Trophoblast cell (in vitro differentiated cells and primary cell): ENCODE results near the gene SGCD.

Experiments
- DNase-seq, 2 donors: peaks; one replicate each; pipeline ENCODE4 v3.0.0-alpha.2; 2016
- H2AFZ ChIP-seq: 2 replicates; pipeline ENCODE4 v1.6.1; 2013; ENCODE audit warnings: low read length, moderate library complexity, mild to moderate bottlenecking; ENCODE audit not compliant: insufficient read depth, poor library complexity
- H2AK5ac ChIP-seq: 2 replicates; pipeline ENCODE4 v1.6.1; 2013; ENCODE audit warnings: mild to moderate bottlenecking, low read length
- H2BK120ac ChIP-seq: 2 replicates; pipeline ENCODE4 v1.6.1; 2013; ENCODE audit warnings: low read length, mild to moderate bottlenecking, moderate library complexity; ENCODE audit not compliant: insufficient read depth, poor library complexity
- H2BK12ac ChIP-seq: 2 replicates; pipeline ENCODE4 v1.6.1; 2013; ENCODE audit warnings: mild to moderate bottlenecking, low read length, moderate library complexity
- H2BK5ac ChIP-seq: 2 replicates; pipeline ENCODE4 v1.6.1; 2013; ENCODE audit warnings: low read length, low read depth, moderate library complexity, mild to moderate bottlenecking; ENCODE audit not compliant: poor library complexity
- H3K14ac ChIP-seq: 2 replicates; pipeline ENCODE4 v1.6.1; 2013; ENCODE audit warnings: mild to moderate bottlenecking, low read length
- H3K18ac ChIP-seq: 2 replicates; pipeline ENCODE4 v1.6.1; 2013; ENCODE audit warnings: mild to moderate bottlenecking, low read length
- H3K23ac ChIP-seq: 2 replicates; pipeline ENCODE4 v1.6.1; 2013; ENCODE audit warnings: low read length
- H3K27ac ChIP-seq: 2 replicates; pipeline ENCODE4 v1.5.1; 2013; ENCODE audit warnings: low read depth, mild to moderate bottlenecking, inconsistent platforms, low read length, moderate library complexity
- H3K27me3 ChIP-seq: 2 replicates; pipeline ENCODE4 v1.6.1; 2013; ENCODE audit warnings: inconsistent platforms, mild to moderate bottlenecking, low read length, moderate library complexity; ENCODE audit not compliant: insufficient read depth
- H3K36me3 ChIP-seq, 2 experiments: 1 replicate in 1 of 2; 2 replicates in 1 of 2; pipeline ENCODE4 v1.6.1; 2013; ENCODE audit warnings: low read length in 2 of 2, mild to moderate bottlenecking in 2 of 2, moderate library complexity in 1 of 2; ENCODE audit not compliant: insufficient read depth in 2 of 2, control insufficient read depth in 1 of 2
- H3K4ac ChIP-seq: 2 replicates; pipeline ENCODE4 v1.6.1; 2013; ENCODE audit warnings: low read depth, mild to moderate bottlenecking, low read length, moderate library complexity
- H3K4me1 ChIP-seq, 2 experiments: 1 replicate in 1 of 2; 2 replicates in 1 of 2; pipeline ENCODE4 v1.6.1; 2013; ENCODE audit warnings: low read length in 2 of 2, mild to moderate bottlenecking in 2 of 2, moderate library complexity in 1 of 2; ENCODE audit not compliant: insufficient read depth in 2 of 2, control insufficient read depth in 1 of 2
- H3K4me2 ChIP-seq: 2 replicates; pipeline ENCODE4 v1.6.1; 2013; ENCODE audit warnings: inconsistent platforms, mild to moderate bottlenecking, low read length, moderate library complexity
- H3K4me3 ChIP-seq: 2 replicates; pipeline ENCODE4 v1.5.1; 2013; ENCODE audit warnings: mild to moderate bottlenecking, low read depth, low read length, inconsistent platforms
- H3K79me1 ChIP-seq: one replicate; pipeline ENCODE4 v1.6.1; 2013; ENCODE audit warnings: low read length
- H3K79me2 ChIP-seq: 2 replicates; pipeline ENCODE4 v1.6.1; 2013; ENCODE audit warnings: low read length, mild to moderate bottlenecking; ENCODE audit not compliant: control insufficient read depth, insufficient read depth, poor library complexity
- H3K9ac ChIP-seq: 2 replicates; pipeline ENCODE4 v1.6.1; 2013; ENCODE audit warnings: mild to moderate bottlenecking, low read length
- H3K9me3 ChIP-seq: 2 replicates; pipeline ENCODE4 v1.6.1; 2013; ENCODE audit warnings: low read depth, mild to moderate bottlenecking, control low read depth, inconsistent platforms, low read length; ENCODE audit not compliant: insufficient read depth
- H4K12ac ChIP-seq: 2 replicates; pipeline ENCODE4 v1.6.1; 2013; ENCODE audit warnings: low read depth, mild to moderate bottlenecking, low read length, moderate library complexity
- H4K8ac ChIP-seq: 2 replicates; pipeline ENCODE4 v1.6.1; 2013; ENCODE audit warnings: low read depth, mild to moderate bottlenecking, low read length, moderate library complexity
- H4K91ac ChIP-seq: one replicate; pipeline ENCODE4 v1.6.1; 2013; ENCODE audit warnings: low read depth, mild to moderate bottlenecking, low read length, moderate library complexity
- WGBS: extraction: QIAGEN DNeasy Blood & Tissue Kit; methylation state at CpG from one replicate; pipeline ENCODE4 v1.1.7; 2013; ENCODE audit warnings: missing lambda C conversion rate; ENCODE audit not compliant: insufficient read length, insufficient coverage; ENCODE audit errors: extremely low coverage; 5-methylcytosine and 5-hydroxymethylcytosine counted together

Gene SGCD

DNA sequence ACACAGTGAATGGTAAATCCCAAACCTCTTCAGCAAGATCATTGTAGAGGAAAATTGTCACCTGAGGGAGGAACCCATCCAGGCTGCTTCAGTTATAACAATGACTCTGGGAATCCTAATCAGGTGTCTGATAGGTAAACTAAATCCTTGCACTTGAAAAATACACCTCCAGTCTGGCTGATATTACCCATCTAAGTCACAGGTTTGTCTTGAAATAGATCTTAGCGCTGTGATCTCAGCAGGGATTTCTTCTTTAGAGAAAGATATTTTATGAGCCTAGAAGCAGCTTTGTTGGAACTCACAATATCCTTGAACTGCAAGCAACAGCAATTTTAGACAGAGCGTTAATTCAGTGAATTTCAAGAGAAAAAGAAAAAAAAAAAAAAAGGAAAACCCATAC is 149.7 kb downstream of the SGCD start:
- H3K23ac ChIP-seq: no peak overlapping the region
- no peak overlapping the region for H3K18ac ChIP-seq
- no peaks in the 10 kb centered on the region for H3K36me3 ChIP-seq
- no peak overlapping the region for H3K4me2 ChIP-seq
- no peak overlapping the region for H4K91ac ChIP-seq
- H3K4ac ChIP-seq: no peak overlapping the region
- no peak overlapping the region for H2AFZ ChIP-seq
- H3K79me1 ChIP-seq: no peaks in the 10 kb centered on the region
- no peak overlapping the region for H3K4me3 ChIP-seq
- H2BK12ac ChIP-seq: no peak overlapping the region
- H3K27ac ChIP-seq: no peak overlapping the region
- WGBS: no CpG with 5 or more reads among the region's 2 CpGs
- H2BK120ac ChIP-seq: no peak overlapping the region
- no peaks in the 10 kb centered on the region for H3K4me1 ChIP-seq
- H4K12ac ChIP-seq: no peak overlapping the region
- H4K8ac ChIP-seq: no peak overlapping the region
- H2BK5ac ChIP-seq: no peak overlapping the region
- no peak overlapping the region for H3K14ac ChIP-seq
- H2AK5ac ChIP-seq: no peak overlapping the region
- DNase-seq: no peak
- no peak overlapping the region for H3K9ac ChIP-seq
- H3K9me3 ChIP-seq: peaks cover under 1% of the 10 kb centered on the region
- H3K27me3 ChIP-seq: no peaks in the 10 kb centered on the region
- H3K79me2 ChIP-seq: no peaks in the 10 kb centered on the region

DNA sequence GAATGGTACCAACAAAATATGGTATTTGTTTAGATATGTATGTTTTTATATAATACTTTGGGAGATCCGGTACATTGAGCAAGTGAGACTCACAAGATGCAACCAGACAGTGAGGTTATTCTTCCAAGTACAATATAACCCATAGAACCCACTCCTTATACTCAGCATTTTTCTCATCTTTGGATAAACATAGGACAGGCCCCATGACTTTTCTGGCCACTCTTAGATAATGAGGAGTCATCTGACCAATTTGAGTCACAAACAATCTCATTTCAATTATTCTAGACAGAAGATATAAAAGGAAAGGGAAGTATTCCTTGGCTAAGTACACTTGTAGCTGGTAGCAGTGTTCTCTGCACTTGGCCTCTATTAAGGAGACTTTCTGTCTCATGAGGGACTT is 150.2 kb downstream of the SGCD start:
- no peak for DNase-seq
- Histone ChIP-seq H2BK120ac (no peak overlapping the region), H4K91ac (no peak overlapping the region), H3K27ac (no peak overlapping the region), H2AFZ (no peak overlapping the region), H3K9ac (no peak overlapping the region), H3K23ac (no peak overlapping the region), H3K14ac (no peak overlapping the region), H4K12ac (no peak overlapping the region), H3K36me3 (no peaks in the 10 kb centered on the region), H4K8ac (no peak overlapping the region), H3K9me3 (peaks cover 2% of the 10 kb centered on the region), H2AK5ac (no peak overlapping the region), H3K79me2 (no peaks in the 10 kb centered on the region), H3K79me1 (no peaks in the 10 kb centered on the region), H2BK5ac (no peak overlapping the region), H3K27me3 (no peaks in the 10 kb centered on the region), H3K18ac (no peak overlapping the region), H3K4ac (no peak overlapping the region), H3K4me1 (no peaks in the 10 kb centered on the region), H3K4me3 (no peak overlapping the region), H3K4me2 (no peak overlapping the region), H2BK12ac (no peak overlapping the region)
- no CpG with 5 or more reads among the region's 1 CpG for WGBS

DNA sequence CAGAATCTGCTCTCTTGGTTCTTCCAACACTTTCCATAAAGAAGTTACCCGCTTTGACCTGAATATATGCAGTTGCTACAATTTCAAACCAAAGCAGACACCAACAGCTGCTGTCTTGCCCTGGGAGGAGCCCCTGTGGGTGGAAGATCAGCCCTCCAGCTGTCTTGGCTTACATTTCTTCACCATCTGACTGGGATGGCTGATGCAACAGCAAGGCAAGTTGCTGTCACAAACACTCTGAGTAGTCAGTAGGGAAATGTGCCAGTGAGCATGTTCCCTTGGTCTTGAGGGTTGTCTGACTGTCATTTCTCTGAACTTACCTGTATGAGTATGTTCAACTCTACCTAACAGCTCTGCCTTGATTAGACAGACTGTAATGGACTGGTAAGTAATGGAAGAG is 152.9 kb downstream of the SGCD start:
- H3K79me1 ChIP-seq: no peaks in the 10 kb centered on the region
- H3K4me2 ChIP-seq: no peak overlapping the region
- H3K4me1 ChIP-seq: no peaks in the 10 kb centered on the region
- H3K14ac ChIP-seq: no peak overlapping the region
- H2AK5ac ChIP-seq: no peak overlapping the region
- H3K23ac ChIP-seq: no peak overlapping the region
- no peak overlapping the region for H3K18ac ChIP-seq
- H2BK120ac ChIP-seq: no peak overlapping the region
- H3K27me3 ChIP-seq: no peaks in the 10 kb centered on the region
- H4K8ac ChIP-seq: no peak overlapping the region
- H4K91ac ChIP-seq: no peak overlapping the region
- no CpG with 5 or more reads among the region's 1 CpG for WGBS
- H3K9me3 ChIP-seq: peaks cover 2% of the 10 kb centered on the region
- DNase-seq: peak; percentile 9 to 23
- H3K27ac ChIP-seq: no peak overlapping the region
- H3K4me3 ChIP-seq: no peak overlapping the region
- no peak overlapping the region for H2AFZ ChIP-seq
- H2BK12ac ChIP-seq: no peak overlapping the region
- H3K36me3 ChIP-seq: no peaks in the 10 kb centered on the region
- no peaks in the 10 kb centered on the region for H3K79me2 ChIP-seq
- no peak overlapping the region for H4K12ac ChIP-seq
- no peak overlapping the region for H3K4ac ChIP-seq
- no peak overlapping the region for H2BK5ac ChIP-seq
- no peak overlapping the region for H3K9ac ChIP-seq

DNA sequence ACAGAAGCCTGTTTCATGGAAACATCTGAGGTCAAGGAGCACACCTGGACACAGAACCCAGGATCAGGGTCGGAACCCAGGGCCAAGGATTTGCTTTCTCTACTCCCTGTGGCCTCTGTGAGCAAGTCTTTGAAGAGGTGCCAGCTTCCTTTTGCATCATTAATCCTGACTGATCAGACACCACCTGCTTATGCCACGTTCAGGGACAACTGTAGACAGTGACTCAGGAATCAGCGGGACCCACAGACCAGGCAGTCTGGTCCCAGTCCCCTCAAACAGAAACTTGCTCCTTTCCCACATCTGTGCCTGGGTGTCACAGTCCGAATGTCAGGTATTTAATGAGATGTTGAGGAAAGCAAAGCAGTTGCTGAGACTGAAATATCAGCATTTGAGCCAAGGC is 154.8 kb downstream of the SGCD start:
- Histone ChIP-seq H3K27ac (no peak overlapping the region), H4K12ac (no peak overlapping the region), H3K27me3 (no peaks in the 10 kb centered on the region), H3K79me2 (no peaks in the 10 kb centered on the region), H3K18ac (no peak overlapping the region), H4K91ac (no peak overlapping the region), H4K8ac (no peak overlapping the region), H3K9ac (no peak overlapping the region), H3K36me3 (no peaks in the 10 kb centered on the region), H2AK5ac (no peak overlapping the region), H3K4me3 (no peak overlapping the region), H2BK12ac (no peak overlapping the region), H3K4ac (no peak overlapping the region), H3K4me1 (no peaks in the 10 kb centered on the region), H2BK120ac (no peak overlapping the region), H3K23ac (no peak overlapping the region), H3K9me3 (peaks cover 2% of the 10 kb centered on the region), H2AFZ (no peak overlapping the region), H3K79me1 (no peaks in the 10 kb centered on the region), H2BK5ac (no peak overlapping the region), H3K4me2 (no peak overlapping the region), H3K14ac (no peak overlapping the region)
- WGBS: no CpG with 5 or more reads among the region's 4 CpGs
- no peak for DNase-seq

DNA sequence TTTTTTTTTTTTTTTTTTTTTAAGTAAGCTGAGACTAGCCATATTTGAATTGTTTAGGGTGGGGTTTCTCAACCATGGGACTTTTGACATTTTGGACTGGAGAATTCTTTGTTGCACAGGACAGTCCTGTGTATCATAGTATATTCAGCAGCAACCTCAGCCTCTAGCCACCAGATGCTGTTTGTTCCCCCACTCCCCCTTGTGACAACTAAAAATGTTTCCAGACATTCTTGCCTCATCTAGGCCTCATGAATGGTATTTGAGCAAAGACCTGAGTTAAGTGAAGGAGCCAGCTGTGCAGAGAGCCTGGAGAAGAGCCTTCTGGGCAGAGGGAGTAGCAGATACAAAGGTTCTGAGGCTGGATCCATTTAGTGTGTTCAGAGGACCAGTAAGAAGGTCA is 155.9 kb downstream of the SGCD start:
- no peak for DNase-seq
- no peak overlapping the region for H3K18ac ChIP-seq
- no peak overlapping the region for H4K12ac ChIP-seq
- no peaks in the 10 kb centered on the region for H3K79me2 ChIP-seq
- H3K27ac ChIP-seq: no peak overlapping the region
- no peak overlapping the region for H3K4ac ChIP-seq
- H3K4me2 ChIP-seq: no peak overlapping the region
- H3K14ac ChIP-seq: no peak overlapping the region
- H2BK5ac ChIP-seq: no peak overlapping the region
- H3K36me3 ChIP-seq: no peaks in the 10 kb centered on the region
- no peaks in the 10 kb centered on the region for H3K27me3 ChIP-seq
- H3K79me1 ChIP-seq: no peaks in the 10 kb centered on the region
- no peak overlapping the region for H3K23ac ChIP-seq
- no peak overlapping the region for H2AK5ac ChIP-seq
- H3K9ac ChIP-seq: no peak overlapping the region
- H2BK12ac ChIP-seq: no peak overlapping the region
- H3K4me1 ChIP-seq: no peaks in the 10 kb centered on the region
- H2AFZ ChIP-seq: no peak overlapping the region
- no peak overlapping the region for H4K8ac ChIP-seq
- H3K9me3 ChIP-seq: peaks cover 2% of the 10 kb centered on the region
- no peak overlapping the region for H2BK120ac ChIP-seq
- H4K91ac ChIP-seq: no peak overlapping the region
- no peak overlapping the region for H3K4me3 ChIP-seq
